Inflammatory macrophage treated with lipopolysaccharide for 4 hours (primary cell): ENCODE results near the gene RTL10.

ENCODE experiments used
- DNase-seq: peaks from one replicate; pipeline ENCODE4 v3.0.0-alpha.2; 2020

RTL10 gene

DNA sequence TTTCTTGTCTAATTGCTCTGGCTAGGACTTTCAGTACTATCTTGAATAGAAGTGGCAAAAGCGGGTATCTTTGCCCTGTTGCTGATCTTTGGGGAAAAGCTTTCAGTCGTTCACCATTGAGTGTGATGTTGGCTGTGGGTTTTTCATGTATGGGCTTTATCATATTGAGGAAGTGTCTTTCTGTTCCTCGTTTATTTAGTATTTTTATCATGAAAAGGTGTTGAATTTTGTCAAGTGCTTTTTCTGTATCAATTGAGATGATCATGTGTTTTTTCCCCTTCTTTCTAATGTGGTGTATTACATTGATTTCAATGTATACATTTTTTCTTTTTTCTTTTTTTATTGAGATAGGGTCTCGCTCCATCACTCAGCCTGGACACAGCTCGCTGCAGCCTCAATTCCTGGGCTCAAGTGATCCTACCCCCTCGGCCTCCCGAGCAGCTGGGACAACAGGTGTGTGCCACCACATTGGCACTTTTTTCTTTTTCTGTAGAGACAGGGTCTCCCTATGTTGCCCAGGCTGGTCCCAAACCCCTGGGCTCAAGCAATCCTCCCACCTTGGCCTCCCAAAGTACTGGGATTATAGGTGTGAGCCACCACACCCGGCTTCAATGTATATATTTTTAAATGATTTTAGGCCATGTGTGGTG lies 5.3 kb upstream of the RTL10 start:
- DNase-seq = no peak

- DNase-seq = no peak
Measured at GRCh38 chr22:19857382-19857781, 2.7 kb upstream of the RTL10 start.

DNA sequence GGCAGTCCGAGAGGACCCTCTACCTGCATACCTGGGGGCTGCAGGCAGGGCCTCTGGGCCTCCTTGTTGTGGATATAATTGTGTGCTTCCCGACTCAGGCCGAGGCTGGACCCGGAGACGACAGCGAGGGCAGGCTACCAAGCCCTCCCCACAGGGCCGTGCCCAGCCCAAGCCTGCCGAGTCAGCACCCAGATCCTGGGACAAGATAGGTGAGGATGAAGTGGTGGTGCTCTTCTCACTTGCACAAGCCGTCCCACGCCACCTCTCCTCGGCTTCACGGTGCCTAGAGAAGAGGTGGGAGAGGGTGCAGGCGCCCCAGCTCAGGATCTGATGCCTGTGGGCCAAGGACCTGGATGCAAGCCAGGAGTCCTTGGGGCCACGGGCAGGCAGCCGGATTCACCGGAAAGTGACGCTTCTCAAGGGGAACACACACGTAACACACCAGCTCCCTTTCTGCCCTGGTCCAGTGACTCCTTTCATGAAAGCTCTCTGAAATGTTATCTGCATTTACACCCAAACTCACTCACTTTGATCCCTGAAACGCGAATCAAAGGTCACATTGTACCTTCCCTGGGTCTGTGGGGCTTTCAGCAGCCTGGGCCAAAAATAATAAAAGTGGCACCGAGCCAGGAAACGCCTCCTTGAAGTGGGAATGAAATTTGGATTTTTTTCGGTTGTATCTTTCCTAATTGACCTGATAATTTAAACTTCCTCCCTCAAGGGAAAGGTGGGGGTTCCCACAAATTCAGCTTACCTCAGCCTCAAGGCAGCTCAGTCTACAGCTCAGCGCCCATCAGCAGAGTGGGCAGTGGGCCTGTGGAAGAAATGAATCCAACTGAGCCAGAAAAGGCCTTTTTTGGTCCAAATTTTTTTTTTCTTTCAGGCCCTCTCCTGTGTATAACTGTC lies 1.1 kb upstream of the RTL10 start:
- peak; percentile 31 for DNase-seq

DNA sequence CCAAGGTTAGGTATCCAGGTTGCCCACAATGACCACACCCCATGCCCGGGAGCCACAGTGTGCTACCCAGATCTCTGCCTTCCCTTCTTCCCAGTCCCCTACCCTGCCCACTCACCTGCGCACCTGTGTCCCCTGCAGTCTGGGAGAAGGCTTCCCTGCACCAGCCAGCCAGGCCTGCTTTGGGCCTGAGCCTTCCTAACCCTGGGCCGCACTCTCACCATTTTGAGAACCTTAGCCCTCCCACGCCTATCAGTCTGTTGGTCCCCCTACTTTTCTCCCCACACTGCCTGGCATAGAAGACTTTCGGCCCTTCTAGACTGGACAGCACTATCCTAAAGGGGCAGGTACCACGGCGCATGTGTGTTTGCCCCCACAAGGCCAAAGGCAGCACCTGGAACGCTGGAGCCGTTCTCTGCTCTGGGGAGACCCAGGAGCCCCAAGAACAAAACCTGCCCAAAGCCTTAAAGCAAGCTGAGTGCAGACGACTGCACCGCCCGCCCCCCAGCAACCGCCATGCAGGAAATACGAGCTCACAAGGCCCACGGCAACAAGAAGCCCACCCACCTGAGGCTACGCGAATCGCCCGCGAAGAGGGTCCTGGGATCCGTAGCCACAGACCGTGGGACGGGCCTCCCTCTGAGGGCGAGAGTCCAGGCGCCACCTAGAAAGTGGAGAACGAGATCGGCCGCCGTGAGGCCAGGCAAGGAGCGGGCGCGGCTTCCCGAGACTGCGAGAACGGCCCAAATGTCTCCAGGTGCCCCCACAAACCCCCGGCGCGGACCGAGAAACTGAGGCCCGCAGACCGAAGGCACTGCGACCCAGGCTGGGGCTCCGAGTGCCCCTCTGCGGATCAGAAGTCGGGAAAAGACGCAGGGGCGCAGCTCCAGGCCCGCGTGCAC lies 546 bp downstream of the RTL10 start:
- DNase-seq = no peak

- DNase-seq = no peak
Measured at GRCh38 chr22:19853058-19853878, 1.4 kb downstream of the RTL10 start.

DNA sequence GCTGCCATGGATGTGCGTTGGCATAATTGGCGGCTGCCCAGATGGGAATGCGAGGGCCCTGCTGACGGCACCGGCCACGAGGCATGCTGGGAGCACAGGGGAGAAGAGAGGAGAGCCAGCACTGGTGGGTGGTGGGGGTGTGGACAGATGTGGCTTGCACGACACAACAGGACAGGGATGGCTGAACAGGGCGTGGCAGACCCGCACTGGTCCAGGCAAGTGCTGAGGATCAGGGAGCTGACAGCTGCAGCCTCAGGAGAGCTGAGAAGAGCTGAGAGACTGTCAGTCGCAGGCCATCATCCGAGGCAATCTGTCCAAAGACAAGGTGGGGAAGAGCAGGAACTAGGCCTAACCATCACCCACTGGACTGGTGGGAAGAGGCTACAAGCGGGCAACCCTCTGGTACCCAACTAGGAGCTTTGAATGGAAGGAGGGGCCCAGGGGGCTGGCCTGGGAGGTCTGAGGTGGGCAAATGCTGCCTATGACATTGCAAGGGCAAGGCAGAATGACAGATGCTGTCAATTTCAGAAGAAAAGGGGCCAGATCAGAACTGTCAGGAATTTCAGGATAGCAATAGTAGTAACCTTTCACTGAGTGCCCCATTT lies 2.4 kb downstream of the RTL10 start:
- DNase-seq = no peak

DNA sequence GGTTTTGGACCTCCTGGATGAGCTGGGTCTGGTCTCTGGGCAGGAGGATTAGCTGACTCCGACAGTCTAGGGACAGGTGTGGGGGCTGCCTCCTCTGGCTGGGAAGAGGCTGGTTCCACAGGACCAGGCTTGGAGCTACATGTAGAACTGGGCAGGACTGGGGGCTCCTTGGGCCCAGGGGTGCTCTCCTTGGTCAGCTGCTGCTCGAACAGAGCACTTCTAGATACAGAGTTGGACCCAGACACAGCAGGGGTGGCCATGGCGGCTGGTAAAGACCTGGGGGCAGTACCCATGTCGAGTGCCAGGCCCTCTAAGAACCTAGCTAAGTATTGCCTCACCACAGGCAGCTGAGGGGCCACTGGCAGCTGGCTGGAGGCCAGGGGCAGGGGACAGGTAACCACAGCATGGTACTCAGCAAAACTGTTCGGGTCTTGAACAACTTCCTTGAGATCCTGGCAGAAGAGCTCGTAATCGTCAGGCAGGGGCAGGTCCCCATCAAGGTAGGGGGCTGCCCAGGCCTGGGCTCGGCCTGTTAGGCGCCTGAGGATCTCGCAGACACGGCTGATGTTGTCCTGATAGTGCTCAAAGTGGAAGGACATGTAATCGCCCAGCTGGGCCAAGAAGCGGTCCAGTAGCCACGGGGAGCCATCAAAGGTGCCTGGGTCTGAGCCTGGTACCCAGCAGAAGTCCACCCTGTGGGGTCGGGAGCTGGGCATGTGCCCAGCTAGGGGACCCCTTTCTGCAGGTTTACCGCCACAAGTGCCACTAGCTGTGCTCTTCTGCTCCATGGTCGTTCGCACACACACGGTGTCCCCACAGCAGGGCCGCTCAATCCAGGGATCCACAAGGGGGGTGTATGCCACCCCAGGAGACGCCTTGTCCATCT lies 3.1 kb downstream of the RTL10 start:
- DNase-seq = no peak

DNA sequence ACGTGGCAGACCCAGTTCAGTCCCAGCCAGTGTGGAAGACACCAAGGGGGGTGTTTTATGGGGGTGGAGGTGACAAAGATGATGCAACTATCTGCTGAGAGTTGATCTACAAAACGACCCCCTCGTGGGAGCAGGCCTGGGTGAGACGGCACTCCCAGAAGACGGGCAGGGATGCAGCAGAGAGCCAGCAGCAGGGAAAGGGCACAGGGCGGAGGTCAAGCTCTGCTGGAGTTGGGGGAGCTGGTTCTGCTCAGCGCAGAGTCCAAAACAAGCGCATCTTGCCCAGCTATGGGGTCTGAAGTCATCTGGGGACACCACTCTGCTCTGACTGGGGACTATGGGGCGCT lies 3.9 kb downstream of the RTL10 start:
- DNase-seq = no peak

- DNase-seq = no peak
Measured at GRCh38 chr22:19849835-19850762, 4.6 kb downstream of the RTL10 start.

DNA sequence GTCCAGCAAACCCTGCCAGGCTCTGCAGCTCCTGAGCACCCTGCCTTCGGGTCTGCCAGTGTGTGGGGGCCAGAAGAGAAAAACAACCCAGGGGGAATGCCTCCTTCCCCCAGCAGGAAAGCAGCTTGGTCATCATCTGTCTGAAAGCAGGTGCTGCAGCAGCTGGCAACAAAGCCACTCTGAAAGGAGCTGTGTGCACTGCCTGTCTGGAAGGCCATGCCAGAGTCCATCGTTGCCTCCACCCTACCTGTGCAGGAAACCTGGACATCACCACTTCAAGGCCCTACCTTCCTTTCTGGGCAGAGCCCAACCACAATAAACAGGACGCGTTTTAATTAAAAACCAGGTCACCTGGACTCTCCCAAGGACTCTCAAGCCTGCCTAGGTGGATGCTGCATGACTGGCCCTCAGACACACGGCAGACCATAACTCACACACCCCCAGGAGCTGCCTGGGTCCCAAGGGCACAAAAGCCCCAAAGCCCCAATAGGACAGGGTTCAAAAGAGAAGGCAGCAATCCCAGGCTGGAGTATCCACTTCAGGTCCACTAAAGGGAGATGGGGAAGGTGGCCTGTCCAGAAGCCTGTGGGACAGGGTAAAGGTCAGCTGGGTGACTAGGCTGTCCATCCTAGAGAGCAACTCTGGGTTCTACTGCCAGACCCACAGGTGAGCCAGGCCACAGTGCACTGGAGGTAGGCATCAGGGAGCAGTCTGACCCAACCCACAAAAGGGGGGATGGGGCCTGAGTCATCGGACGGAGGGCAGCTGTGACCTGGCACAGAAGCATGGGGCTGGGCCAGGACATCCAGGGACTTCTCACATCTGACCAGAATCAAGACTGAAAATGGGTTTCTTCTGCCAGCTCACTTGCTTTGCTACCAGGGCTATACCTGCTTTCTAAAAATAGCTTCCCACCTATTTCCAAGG lies 6.1 kb downstream of the RTL10 start:
- no peak for DNase-seq

DNA sequence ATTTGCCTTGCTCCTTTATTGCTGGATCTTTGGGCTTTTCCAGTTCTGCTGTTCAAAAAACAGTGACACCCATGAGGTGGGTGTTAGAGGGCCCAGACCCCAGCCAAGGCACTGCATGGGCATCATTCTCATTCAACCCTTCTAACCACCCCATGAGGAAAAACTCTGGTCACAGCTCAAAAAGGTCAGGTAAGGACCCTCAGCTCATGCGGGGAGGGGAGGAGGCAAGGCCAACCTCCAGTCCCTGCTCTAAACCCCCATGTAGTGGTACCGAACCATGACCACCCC lies 7.4 kb downstream of the RTL10 start:
- DNase-seq = no peak

DNA sequence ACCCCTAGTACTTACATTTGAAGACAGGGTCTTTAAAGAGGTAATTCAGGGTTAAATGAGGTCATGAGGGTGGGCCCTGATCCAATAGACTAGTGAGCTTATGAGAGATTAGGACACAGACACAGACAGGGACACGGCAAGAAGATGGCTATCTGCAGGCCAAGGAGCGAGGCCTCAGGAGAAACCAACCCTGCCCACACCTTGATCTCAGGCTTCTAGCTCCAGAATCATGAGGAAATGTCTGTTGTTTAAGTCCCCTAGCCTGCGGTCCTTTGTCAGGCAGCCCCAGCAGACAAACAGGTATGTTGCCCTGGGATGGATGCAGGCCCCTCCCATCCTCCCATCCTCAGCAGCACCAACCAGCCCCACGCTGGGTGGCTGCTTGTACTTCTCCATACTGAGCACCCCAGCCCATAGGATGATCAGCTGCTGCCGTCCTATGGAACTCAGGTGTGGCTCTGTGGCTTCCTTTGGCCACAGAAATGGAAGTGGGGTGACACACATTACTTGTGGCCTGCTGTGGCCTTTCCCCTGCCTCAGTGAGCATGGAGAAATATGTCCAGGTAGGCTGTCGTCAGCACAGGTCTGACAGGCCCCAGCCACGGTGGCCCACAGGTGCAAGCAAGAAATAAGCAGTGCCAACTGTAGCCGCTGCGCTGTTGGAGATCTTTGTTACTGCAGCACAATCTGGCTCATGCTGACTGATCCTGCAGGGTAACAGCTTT lies 7.9 kb downstream of the RTL10 start:
- no peak for DNase-seq

DNA sequence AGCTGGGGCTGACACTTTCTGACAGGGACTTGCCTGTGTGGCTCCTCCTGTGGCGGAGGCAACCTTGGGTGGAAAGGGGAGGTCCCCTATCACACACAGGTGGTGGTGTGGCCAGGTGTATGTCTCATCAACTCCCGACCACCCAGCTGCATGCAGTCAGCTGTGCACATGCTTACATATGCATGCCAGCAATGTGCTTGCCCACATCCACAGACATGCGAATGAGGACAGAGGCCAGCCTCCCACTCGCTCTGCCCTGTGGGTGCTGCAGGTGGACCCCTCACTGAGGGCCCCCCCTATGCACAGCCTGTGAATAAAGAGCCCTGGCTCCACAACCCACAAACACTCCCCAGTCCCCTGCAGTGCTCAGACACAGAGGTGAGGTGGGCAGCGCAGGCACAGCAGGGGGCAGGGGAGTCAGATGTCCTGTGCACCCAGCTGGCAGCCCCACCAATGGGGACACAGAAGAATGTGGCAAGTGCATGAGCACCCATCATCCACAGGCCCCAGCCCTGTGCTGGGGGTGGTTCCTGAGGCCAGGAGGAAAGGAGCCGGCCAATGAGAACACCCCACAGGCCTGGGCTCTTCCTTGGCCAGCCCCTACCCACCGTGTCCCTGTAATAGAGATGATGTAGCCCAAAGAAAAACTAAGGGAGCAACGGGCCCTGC lies 9.5 kb downstream of the RTL10 start:
- DNase-seq = no peak

DNA sequence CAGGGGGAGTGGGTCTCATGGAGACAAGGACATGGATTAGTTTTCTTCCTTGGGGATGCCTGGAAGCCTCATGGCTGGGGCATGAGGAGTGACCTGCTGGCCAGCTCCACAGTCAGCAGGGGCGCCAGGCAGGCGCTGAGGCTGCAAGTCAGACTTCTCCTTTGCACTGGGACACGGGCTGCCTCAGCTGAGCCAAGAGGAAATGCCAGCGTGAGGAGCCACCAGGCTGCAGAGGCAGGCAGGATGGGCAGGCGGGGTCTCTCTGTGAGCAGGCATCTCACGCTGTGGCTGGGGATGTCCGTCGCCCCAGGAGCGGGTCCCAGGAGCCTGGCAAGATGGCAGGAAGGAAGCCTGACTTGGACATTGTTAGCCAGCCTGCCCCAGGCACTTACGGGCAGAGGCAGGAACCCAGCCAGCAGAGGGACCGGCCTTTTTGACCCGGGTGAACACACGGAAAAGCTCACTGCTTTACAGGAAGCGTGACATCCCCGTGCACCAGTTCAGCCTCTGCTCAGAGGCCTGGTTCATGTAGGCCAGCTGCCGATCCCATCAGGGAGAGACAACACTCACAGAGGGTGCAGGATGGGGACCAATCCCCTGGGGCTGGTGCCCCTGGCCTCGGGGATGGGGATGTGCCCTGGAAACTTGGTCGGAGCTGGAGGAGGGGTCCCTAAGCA lies 10.2 kb downstream of the RTL10 start:
- peak; percentile 68 for DNase-seq

DNA sequence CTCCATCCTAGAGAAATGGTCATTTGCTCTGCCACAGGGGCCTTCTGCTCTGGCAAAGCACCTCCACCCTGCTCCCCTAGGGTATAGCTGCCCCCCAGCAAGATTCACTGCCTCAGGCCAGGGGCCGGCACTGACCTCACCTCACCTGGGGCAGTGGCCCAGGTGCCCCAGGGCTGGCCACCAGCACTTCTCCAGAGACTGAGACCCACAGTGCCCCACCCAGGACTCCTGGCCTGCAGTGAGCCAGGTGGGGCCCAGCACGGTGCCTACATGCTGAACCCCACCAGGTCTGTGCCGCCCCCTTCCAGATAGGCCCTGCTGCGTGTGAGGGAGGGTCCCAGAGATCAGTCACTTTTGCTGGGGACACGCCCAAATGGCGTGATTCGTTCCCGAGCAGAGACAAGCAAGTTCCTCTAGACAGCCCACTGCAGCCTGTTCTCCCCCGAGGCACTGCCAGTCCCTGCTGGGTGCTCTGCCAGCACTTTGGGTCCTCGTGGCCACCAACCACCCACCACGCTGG lies 10.8 kb downstream of the RTL10 start:
- no peak for DNase-seq

GRCh38 chr22:19843107-19843856 lies 11.4 kb downstream of the RTL10 start:
- no peak for DNase-seq
